H9 (cell line): ENCODE measurements around the gene RIMBP2. TPM values are rescaled to one million over a fixed set of nuclear protein-coding genes. Genes with fewer than 3 reads are reported as not detected.

ENCODE experiments used
- DNase-seq: peaks from one replicate; pipeline ENCODE4 v3.0.0-alpha.2; 2017
- H2AFZ ChIP-seq: one replicate; pipeline ENCODE4 v1.6.1; 2013; ENCODE audit warnings: mild to moderate bottlenecking, low read length, control low read depth, moderate library complexity
- H2AK5ac ChIP-seq: 2 replicates; pipeline ENCODE4 v1.6.1; 2013; ENCODE audit warnings: low read length, control low read depth, mixed read lengths; ENCODE audit not compliant: insufficient read length
- H2BK120ac ChIP-seq: one replicate; pipeline ENCODE4 v1.6.1; 2013; ENCODE audit warnings: low read depth, mild to moderate bottlenecking, low read length, control low read depth, inconsistent platforms; ENCODE audit not compliant: poor library complexity, severe bottlenecking
- H2BK12ac ChIP-seq: 2 replicates; pipeline ENCODE4 v1.6.1; 2013; ENCODE audit warnings: low read length, control low read depth, mixed read lengths, low read depth; ENCODE audit not compliant: insufficient read length
- H2BK15ac ChIP-seq: 2 replicates; pipeline ENCODE4 v1.6.1; 2013; ENCODE audit warnings: low read depth, low read length, control low read depth
- H2BK20ac ChIP-seq: one replicate; pipeline ENCODE4 v1.6.1; 2013; ENCODE audit warnings: low read depth, mild to moderate bottlenecking, low read length, control low read depth, inconsistent platforms; ENCODE audit not compliant: poor library complexity, severe bottlenecking
- H2BK5ac ChIP-seq: 2 replicates; pipeline ENCODE4 v1.6.1; 2013; ENCODE audit warnings: low read length, control low read depth, mixed read lengths; ENCODE audit not compliant: insufficient read length
- H3K14ac ChIP-seq: 2 replicates; pipeline ENCODE4 v1.6.1; 2013; ENCODE audit warnings: low read length, control low read depth; ENCODE audit not compliant: insufficient read depth
- H3K18ac ChIP-seq: 2 replicates; pipeline ENCODE4 v1.6.1; 2013; ENCODE audit warnings: low read depth, mild to moderate bottlenecking, mixed read lengths, low read length, control low read depth; ENCODE audit not compliant: insufficient read length
- H3K23ac ChIP-seq: 2 replicates; pipeline ENCODE4 v1.6.1; 2013; ENCODE audit warnings: low read length, control low read depth, mixed read lengths, low read depth; ENCODE audit not compliant: insufficient read length
- H3K23me2 ChIP-seq: 2 replicates; pipeline ENCODE4 v1.6.1; 2013; ENCODE audit warnings: low read depth, mild to moderate bottlenecking, mixed read lengths, low read length, control low read depth; ENCODE audit not compliant: insufficient read length, poor library complexity, severe bottlenecking
- H3K27ac ChIP-seq: 2 replicates; pipeline ENCODE4 v1.5.1; 2013; ENCODE audit warnings: low read length, control low read depth, mixed read lengths, low read depth; ENCODE audit not compliant: insufficient read length
- H3K27me3 ChIP-seq: 2 replicates; pipeline ENCODE4 v1.6.1; 2013; ENCODE audit warnings: low read length, control low read depth, inconsistent platforms; ENCODE audit not compliant: insufficient read depth
- H3K4ac ChIP-seq: 2 replicates; pipeline ENCODE4 v1.6.1; 2013; ENCODE audit warnings: low read depth, mild to moderate bottlenecking, control low read depth, inconsistent platforms, low read length, moderate library complexity
- H3K4me1 ChIP-seq: 2 replicates; pipeline ENCODE4 v1.6.1; 2013; ENCODE audit warnings: low read length, control low read depth, inconsistent platforms; ENCODE audit not compliant: insufficient read depth
- H3K4me2 ChIP-seq: 2 replicates; pipeline ENCODE4 v1.6.1; 2013; ENCODE audit warnings: low read length, control low read depth, mixed read lengths; ENCODE audit not compliant: insufficient read length, insufficient read depth
- H3K56ac ChIP-seq: 2 replicates; pipeline ENCODE4 v1.6.1; 2013; ENCODE audit warnings: low read depth, mild to moderate bottlenecking, mixed read lengths, low read length, control low read depth; ENCODE audit not compliant: insufficient read length
- H3K79me1 ChIP-seq: 2 replicates; pipeline ENCODE4 v1.6.1; 2013; ENCODE audit warnings: low read depth, mild to moderate bottlenecking, moderate library complexity, low read length, control low read depth, inconsistent platforms; ENCODE audit not compliant: insufficient read depth, poor library complexity, severe bottlenecking
- H3K79me2 ChIP-seq: 2 replicates; pipeline ENCODE4 v1.6.1; 2013; ENCODE audit warnings: low read length, control low read depth, inconsistent platforms; ENCODE audit not compliant: insufficient read depth
- H3K9ac ChIP-seq: 2 replicates; pipeline ENCODE4 v1.6.1; 2013; ENCODE audit warnings: low read length, control low read depth, mixed read lengths; ENCODE audit not compliant: insufficient read length; ENCODE audit errors: extremely low read depth
- H3K9me3 ChIP-seq: one replicate; pipeline ENCODE4 v1.6.1; 2013; ENCODE audit warnings: low read depth, low read length, inconsistent platforms; ENCODE audit not compliant: control insufficient read depth
- H3T11ph ChIP-seq: one replicate; pipeline ENCODE4 v1.6.1; 2013; ENCODE audit warnings: mild to moderate bottlenecking, low read length, control low read depth, inconsistent platforms
- H4K20me1 ChIP-seq: one replicate; pipeline ENCODE4 v1.6.1; 2013; ENCODE audit not compliant: control insufficient read depth, insufficient read length, insufficient read depth
- H4K5ac ChIP-seq: 2 replicates; pipeline ENCODE4 v1.6.1; 2013; ENCODE audit warnings: low read depth, mild to moderate bottlenecking, mixed read lengths, low read length, control low read depth; ENCODE audit not compliant: insufficient read length
- H4K8ac ChIP-seq: replicated peaks from 2 replicates; pipeline ENCODE4 v1.6.1; 2013; ENCODE audit warnings: low read length, control low read depth, mixed read lengths, low read depth; ENCODE audit not compliant: insufficient read length
- H4K91ac ChIP-seq: 2 replicates; pipeline ENCODE4 v1.6.1; 2013; ENCODE audit warnings: low read depth, mild to moderate bottlenecking, moderate library complexity, mixed read lengths, low read length, control low read depth; ENCODE audit not compliant: insufficient read length
- H3K27ac Mint-ChIP-seq, 3 experiments: 2 replicates in 2 of 3; 3 replicates in 1 of 3; pipeline ENCODE4 v1.8.0; 2020 to 2021; ENCODE audit warnings: mixed read lengths in 3 of 3, mild to moderate bottlenecking in 1 of 3, moderate library complexity in 1 of 3
- H3K27me3 Mint-ChIP-seq: 2 replicates; pipeline ENCODE4 v1.8.0; 2021; ENCODE audit warnings: low read depth, mild to moderate bottlenecking, moderate library complexity, mixed read lengths
- H3K36me3 Mint-ChIP-seq, 3 experiments: 2 replicates in 2 of 3; 3 replicates in 1 of 3; pipeline ENCODE4 v1.8.0; 2020 to 2021; ENCODE audit warnings: low read depth in 3 of 3, mixed read lengths in 3 of 3; ENCODE audit not compliant: insufficient read depth in 1 of 3
- H3K4me1 Mint-ChIP-seq, 2 experiments: 2 replicates each; pipeline ENCODE4 v1.8.0; 2020; ENCODE audit warnings: mixed read lengths in 2 of 2
- H3K4me3 Mint-ChIP-seq, 2 experiments: 2 replicates in 1 of 2; 3 replicates in 1 of 2; pipeline ENCODE4 v1.8.0; 2020 to 2021; ENCODE audit warnings: mild to moderate bottlenecking in 2 of 2, mixed read lengths in 2 of 2, moderate library complexity in 1 of 2
- H3K9me3 Mint-ChIP-seq, 2 experiments: 2 replicates in 1 of 2; 3 replicates in 1 of 2; pipeline ENCODE4 v1.8.0; 2020; ENCODE audit warnings: mild to moderate bottlenecking in 2 of 2, mixed read lengths in 2 of 2, moderate library complexity in 1 of 2
- WGBS: extraction: QIAGEN DNeasy Blood & Tissue Kit; methylation state at CpG from one replicate; pipeline ENCODE4 v1.1.7; 2013; ENCODE audit warnings: missing lambda C conversion rate, low lambda C conversion rate, mixed read lengths; ENCODE audit not compliant: insufficient read length; ENCODE audit errors: extremely low coverage; 5-methylcytosine and 5-hydroxymethylcytosine counted together
- total RNA-seq: library from RNA; stranded (reverse); gene quantifications from 2 replicates; pipeline ENCODE4 v1.2.1, GENCODE V29; 2021
- TF ChIP-seq, protein P1 (sequence below): fragments of 200-600 bp; sonication (generic); conservative IDR thresholded peaks from 3 replicates; pipeline ENCODE4 v1.8.0; 2021; ENCODE audit warnings: antibody characterized with exemption, mild to moderate bottlenecking

RIMBP2 gene
- total RNA-seq, 1 experiment from 2014 or later = 0.70 TPM

DNA sequence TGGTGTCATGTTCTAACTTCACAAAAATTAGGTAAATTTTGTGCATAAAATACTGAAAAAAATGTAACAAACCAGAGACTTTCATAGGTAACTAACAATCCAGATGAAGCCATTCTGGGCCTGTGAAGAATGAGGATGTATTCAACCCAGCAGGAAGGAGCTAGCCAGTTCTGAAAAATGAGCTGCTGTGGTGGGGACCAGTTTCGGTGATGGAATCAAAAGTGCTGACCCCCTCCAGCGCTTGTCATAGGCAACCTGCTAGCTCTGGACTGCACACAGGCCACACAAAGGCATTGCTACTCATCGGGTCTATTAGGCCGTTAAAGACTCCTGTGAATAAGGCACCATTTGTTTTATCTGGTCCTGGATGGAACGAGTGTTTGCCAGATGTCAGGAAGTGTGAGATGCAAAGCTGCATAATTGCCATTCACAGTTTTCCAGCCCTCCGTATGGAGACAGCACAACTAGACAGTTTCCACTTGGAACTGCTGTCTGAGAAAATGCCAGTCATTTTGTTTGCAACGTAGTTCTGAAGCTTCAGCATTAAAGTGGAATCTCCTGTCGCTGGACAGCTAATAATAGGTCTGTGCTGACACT lies 3.3 kb upstream of the RIMBP2 start:
- peaks cover 13 to 24% of the 10 kb centered on the region in 2 experiments for H3K4me1 Mint-ChIP-seq

More for the DNA sequence above, 3.3 kb upstream of the RIMBP2 start:
- Histone ChIP-seq H2BK12ac (no peak overlapping the region), H3K9ac (no peak overlapping the region), H3K79me1 (no peaks in the 10 kb centered on the region), H3K14ac (no peak overlapping the region), H3K23me2 (peaks cover 22% of the 10 kb centered on the region), H2BK15ac (no peak overlapping the region), H3K23ac (no peak overlapping the region), H2AFZ (no peak overlapping the region), H3K4me1 (no peaks in the 10 kb centered on the region), H2BK5ac (no peak overlapping the region), H2BK20ac (no peak overlapping the region), H4K5ac (no peak overlapping the region), H3K9me3 (no peaks in the 10 kb centered on the region), H4K20me1 (no peaks in the 10 kb centered on the region), H3K4me2 (no peak overlapping the region), H2AK5ac (no peak overlapping the region), H4K8ac (no peak overlapping the region), H3K18ac (no peak overlapping the region), H4K91ac (no peak overlapping the region), H3K27ac (no peak overlapping the region), H3K56ac (no peak overlapping the region), H3T11ph (no peak overlapping the region), H3K79me2 (no peaks in the 10 kb centered on the region), H2BK120ac (no peak overlapping the region), H3K4ac (no peak overlapping the region), H3K27me3 (peaks cover 29% of the 10 kb centered on the region)
- Mint-ChIP-seq H3K9me3 (peaks cover 31 to 35% of the 10 kb centered on the region in 2 experiments), H3K36me3 (peaks cover 5 to 17% (median 5%) of the 10 kb centered on the region in 3 experiments; a peak in 6 of 7 replicates), H3K27ac (no peak overlapping the region), H3K4me3 (no peak overlapping the region), H3K27me3 (peaks cover 76% of the 10 kb centered on the region)
- no CpG with 5 or more reads among the region's 8 CpGs for WGBS
- peak; percentile 15 for DNase-seq
- TF ChIP-seq, protein P1, sequence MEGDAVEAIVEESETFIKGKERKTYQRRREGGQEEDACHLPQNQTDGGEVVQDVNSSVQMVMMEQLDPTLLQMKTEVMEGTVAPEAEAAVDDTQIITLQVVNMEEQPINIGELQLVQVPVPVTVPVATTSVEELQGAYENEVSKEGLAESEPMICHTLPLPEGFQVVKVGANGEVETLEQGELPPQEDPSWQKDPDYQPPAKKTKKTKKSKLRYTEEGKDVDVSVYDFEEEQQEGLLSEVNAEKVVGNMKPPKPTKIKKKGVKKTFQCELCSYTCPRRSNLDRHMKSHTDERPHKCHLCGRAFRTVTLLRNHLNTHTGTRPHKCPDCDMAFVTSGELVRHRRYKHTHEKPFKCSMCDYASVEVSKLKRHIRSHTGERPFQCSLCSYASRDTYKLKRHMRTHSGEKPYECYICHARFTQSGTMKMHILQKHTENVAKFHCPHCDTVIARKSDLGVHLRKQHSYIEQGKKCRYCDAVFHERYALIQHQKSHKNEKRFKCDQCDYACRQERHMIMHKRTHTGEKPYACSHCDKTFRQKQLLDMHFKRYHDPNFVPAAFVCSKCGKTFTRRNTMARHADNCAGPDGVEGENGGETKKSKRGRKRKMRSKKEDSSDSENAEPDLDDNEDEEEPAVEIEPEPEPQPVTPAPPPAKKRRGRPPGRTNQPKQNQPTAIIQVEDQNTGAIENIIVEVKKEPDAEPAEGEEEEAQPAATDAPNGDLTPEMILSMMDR = no peak
